Subcutaneous adipose tissue (tissue), 4 donors: ENCODE measurements around the gene ARPC2. TPM values are rescaled to one million over a fixed set of nuclear protein-coding genes. Genes with fewer than 3 reads are reported as not detected.

ENCODE experiments used
- CTCF ChIP-seq: fragments of 450-650 bp; IDR thresholded peaks from one replicate; pipeline ENCODE4 v1.5.1; 2016; ENCODE audit warnings: low read depth, mild to moderate bottlenecking, control low read depth, antibody characterized with exemption, moderate library complexity
- total RNA-seq, 4 donors: library from RNA; depleted of rRNA; stranded (reverse); fragments of >200 nt; gene quantifications; one replicate each; pipeline ENCODE4 v1.1.0, GENCODE V29; 2016

The ARPC2 gene
- total RNA-seq, 4 donors from 2014 or later, result 273 to 501 (median 341) TPM

GRCh38 chr2:218295029-218295428, 78.0 kb downstream of the ARPC2 start:
- no peak for TF ChIP-seq CTCF

- no peak for TF ChIP-seq CTCF
Measured at GRCh38 chr2:218296200-218296599, 79.2 kb downstream of the ARPC2 start.

GRCh38 chr2:218296847-218297246, 79.9 kb downstream of the ARPC2 start:
- no peak for TF ChIP-seq CTCF

GRCh38 chr2:218298314-218298875, 81.4 kb downstream of the ARPC2 start:
- TF ChIP-seq CTCF, result no peak

GRCh38 chr2:218300141-218300540, 83.2 kb downstream of the ARPC2 start:
- no peak for TF ChIP-seq CTCF

- TF ChIP-seq CTCF, result no peak
Measured at GRCh38 chr2:218301176-218301819, 84.3 kb downstream of the ARPC2 start.

Other genes with a start within 250 kb of the ARPC2 start
- 1,000 to 10,000 TPM in 1 of 4 donors, 100 to 1,000 TPM in 3; 310 to 1,168 (median 450) TPM for gene TNS1, start 214.2 kb upstream of the ARPC2 start, total RNA-seq
- gene RUFY4, start 147.9 kb upstream of the ARPC2 start, total RNA-seq, result 1 to 10 TPM in 1 of 4 donors, under 1 TPM in 1, not detected in 2; 0.85 to 2.4 TPM
- gene CXCR2, start 91.2 kb upstream of the ARPC2 start, total RNA-seq, result 1 to 10 TPM in 2 of 4 donors, under 1 TPM in 1, not detected in 1; 0.34 to 3.0 (median 1.6) TPM
- gene CXCR1, start 50.2 kb upstream of the ARPC2 start, total RNA-seq, result 1 to 10 TPM in 1 of 4 donors, not detected in 3; 2.3 TPM
- gene GPBAR1, start 43.8 kb downstream of the ARPC2 start, total RNA-seq, result 10 to 100 TPM; 10.9 to 28.1 (median 16.8) TPM
- gene AAMP, start 52.9 kb downstream of the ARPC2 start, total RNA-seq, result 100 to 1,000 TPM in 3 of 4 donors, 10 to 100 TPM in 1; 94.9 to 186 (median 123) TPM
- 10 to 100 TPM; 26.1 to 50.4 (median 46.7) TPM for gene PNKD, start 53.3 kb downstream of the ARPC2 start, total RNA-seq
- 100 to 1,000 TPM; 246 to 398 (median 281) TPM for gene TMBIM1, start 75.3 kb downstream of the ARPC2 start, total RNA-seq
- not detected for gene CATIP, start 139.7 kb downstream of the ARPC2 start, total RNA-seq
- 100 to 1,000 TPM in 1 of 4 donors, 10 to 100 TPM in 3; 50.5 to 103 (median 65.4) TPM for gene SLC11A1, start 165.1 kb downstream of the ARPC2 start, total RNA-seq
- 100 to 1,000 TPM in 2 of 4 donors, 10 to 100 TPM in 2; 74.7 to 163 (median 96.3) TPM for gene CTDSP1, start 182.7 kb downstream of the ARPC2 start, total RNA-seq
- not detected for gene VIL1, start 201.9 kb downstream of the ARPC2 start, total RNA-seq